WTC11 (cell line): ENCODE data around the gene PRPF40A. TPM values are rescaled to one million over a fixed set of nuclear protein-coding genes. Genes with fewer than 3 reads are reported as not detected.

ENCODE experiments used
- ATAC-seq: fragments of 200-7000 bp; cut with Tn5 transposase; 2 replicates; pipeline ENCODE4 v1.10.0; 2021; ENCODE audit warnings: mild to moderate bottlenecking, moderate library complexity
- CTCF ChIA-PET: fragments of 300-600 bp; sonication (Branson Sonifier 250); formaldehyde crosslinking; loops from one replicate; lab custom pipeline; 2021; ENCODE audit warnings: antibody characterized with exemption; lab: Charles Lee
- POLR2A ChIA-PET: fragments of 350-600 bp; sonication (Branson Sonifier 250); formaldehyde crosslinking; loops from one replicate; lab custom pipeline; 2021; ENCODE audit warnings: antibody characterized with exemption; lab: Charles Lee
- DNase-seq: peaks from one replicate; pipeline ENCODE4 v3.0.0; 2021; ENCODE audit warnings: low spot score
- H3K27ac Mint-ChIP-seq: 2 replicates; pipeline ENCODE4 v1.8.0; 2021; ENCODE audit warnings: mixed read lengths
- H3K27me3 Mint-ChIP-seq: 2 replicates; pipeline ENCODE4 v1.8.0; 2021; ENCODE audit warnings: low read depth, mild to moderate bottlenecking, moderate library complexity, mixed read lengths
- H3K36me3 Mint-ChIP-seq: 2 replicates; pipeline ENCODE4 v1.8.0; 2021; ENCODE audit warnings: mixed read lengths
- H3K4me1 Mint-ChIP-seq: 2 replicates; pipeline ENCODE4 v1.8.0; 2022; ENCODE audit warnings: mixed read lengths
- H3K4me3 Mint-ChIP-seq: 2 replicates; pipeline ENCODE4 v1.8.0; 2021; ENCODE audit warnings: mild to moderate bottlenecking, moderate library complexity, mixed read lengths
- H3K9me3 Mint-ChIP-seq: 2 replicates; pipeline ENCODE4 v1.8.0; 2021; ENCODE audit warnings: mixed read lengths
- CBFB ChIP-seq: sonication (generic); formaldehyde crosslinking; IDR thresholded peaks from 2 replicates; pipeline ENCODE4 v1.8.1; 2022; ENCODE audit warnings: mild to moderate bottlenecking, low read depth, missing genetic modification reagents
- RELA ChIP-seq: sonication (generic); formaldehyde crosslinking; IDR thresholded peaks from 2 replicates; pipeline ENCODE4 v1.8.1; 2022; ENCODE audit warnings: missing genetic modification reagents, mild to moderate bottlenecking, borderline replicate concordance
- ZNF232 ChIP-seq: sonication (generic); formaldehyde crosslinking; IDR thresholded peaks from 2 replicates; pipeline ENCODE4 v1.8.0; 2022; ENCODE audit warnings: mild to moderate bottlenecking, missing genetic modification reagents
- ZNF396 ChIP-seq: fragments of 250-450 bp; sonication (Bioruptor Pico); IDR thresholded peaks from 2 replicates; pipeline ENCODE4 v1.8.0; 2021; ENCODE audit warnings: mild to moderate bottlenecking, moderate library complexity, borderline replicate concordance
- total RNA-seq: library from RNA; stranded (reverse); gene quantifications from 3 replicates; pipeline ENCODE4 v1.2.3, GENCODE V29; 2021
- TF ChIP-seq, protein P1 (sequence below): sonication (generic); formaldehyde crosslinking; IDR thresholded peaks from 2 replicates; pipeline ENCODE4 v1.8.0; 2023; ENCODE audit warnings: missing genetic modification reagents, mild to moderate bottlenecking, borderline replicate concordance
- TF ChIP-seq, protein P2 (sequence below): sonication (generic); formaldehyde crosslinking; IDR thresholded peaks from 2 replicates; pipeline ENCODE4 v1.8.0; 2022; ENCODE audit warnings: mild to moderate bottlenecking, missing genetic modification reagents
- TF ChIP-seq, protein P3 (sequence below): sonication (generic); formaldehyde crosslinking; IDR thresholded peaks from 2 replicates; pipeline ENCODE4 v1.8.1; 2022; ENCODE audit warnings: low read depth, missing genetic modification reagents, borderline replicate concordance
- TF ChIP-seq, protein P4 (sequence below): sonication (generic); formaldehyde crosslinking; IDR thresholded peaks from 2 replicates; pipeline ENCODE4 v1.8.1; 2023; ENCODE audit warnings: mild to moderate bottlenecking, missing genetic modification reagents, moderate library complexity
- TF ChIP-seq, protein P5 (sequence below): fragments of 250-450 bp; sonication (Bioruptor Pico); conservative IDR thresholded peaks from 2 replicates; pipeline ENCODE4 v1.9.0; 2021; ENCODE audit warnings: mild to moderate bottlenecking
- TF ChIP-seq, protein P6 (sequence below): sonication (generic); formaldehyde crosslinking; IDR thresholded peaks from 2 replicates; pipeline ENCODE4 v1.8.0; 2022; ENCODE audit warnings: mild to moderate bottlenecking, missing genetic modification reagents
- TF ChIP-seq, protein P7 (sequence below): sonication (generic); formaldehyde crosslinking; IDR thresholded peaks from 2 replicates; pipeline ENCODE4 v1.8.0; 2022; ENCODE audit warnings: mild to moderate bottlenecking, missing genetic modification reagents

PRPF40A gene
- total RNA-seq, 1 experiment from 2014 or later = 189 TPM

DNA sequence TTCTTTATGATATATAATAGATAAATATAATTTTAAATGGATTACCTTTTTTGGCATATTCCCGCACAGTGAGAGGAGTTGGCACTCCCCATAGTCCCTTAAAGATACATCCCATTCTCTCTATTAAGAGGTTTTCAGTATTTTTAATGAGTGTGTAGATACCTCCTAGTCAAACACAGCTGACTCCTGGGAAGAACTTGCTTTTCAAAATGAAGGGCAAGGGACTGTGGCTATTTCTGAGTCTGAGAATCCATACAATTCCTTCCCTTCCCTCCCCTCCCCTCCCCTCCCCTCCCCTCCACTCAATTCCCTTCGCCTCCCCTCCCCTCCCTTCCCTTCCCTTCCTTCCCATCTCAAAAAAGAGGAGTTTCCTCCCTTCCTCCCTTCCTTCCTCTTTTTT lies 93.5 kb downstream of the PRPF40A start (continued):
- TF ChIP-seq, protein P1, sequence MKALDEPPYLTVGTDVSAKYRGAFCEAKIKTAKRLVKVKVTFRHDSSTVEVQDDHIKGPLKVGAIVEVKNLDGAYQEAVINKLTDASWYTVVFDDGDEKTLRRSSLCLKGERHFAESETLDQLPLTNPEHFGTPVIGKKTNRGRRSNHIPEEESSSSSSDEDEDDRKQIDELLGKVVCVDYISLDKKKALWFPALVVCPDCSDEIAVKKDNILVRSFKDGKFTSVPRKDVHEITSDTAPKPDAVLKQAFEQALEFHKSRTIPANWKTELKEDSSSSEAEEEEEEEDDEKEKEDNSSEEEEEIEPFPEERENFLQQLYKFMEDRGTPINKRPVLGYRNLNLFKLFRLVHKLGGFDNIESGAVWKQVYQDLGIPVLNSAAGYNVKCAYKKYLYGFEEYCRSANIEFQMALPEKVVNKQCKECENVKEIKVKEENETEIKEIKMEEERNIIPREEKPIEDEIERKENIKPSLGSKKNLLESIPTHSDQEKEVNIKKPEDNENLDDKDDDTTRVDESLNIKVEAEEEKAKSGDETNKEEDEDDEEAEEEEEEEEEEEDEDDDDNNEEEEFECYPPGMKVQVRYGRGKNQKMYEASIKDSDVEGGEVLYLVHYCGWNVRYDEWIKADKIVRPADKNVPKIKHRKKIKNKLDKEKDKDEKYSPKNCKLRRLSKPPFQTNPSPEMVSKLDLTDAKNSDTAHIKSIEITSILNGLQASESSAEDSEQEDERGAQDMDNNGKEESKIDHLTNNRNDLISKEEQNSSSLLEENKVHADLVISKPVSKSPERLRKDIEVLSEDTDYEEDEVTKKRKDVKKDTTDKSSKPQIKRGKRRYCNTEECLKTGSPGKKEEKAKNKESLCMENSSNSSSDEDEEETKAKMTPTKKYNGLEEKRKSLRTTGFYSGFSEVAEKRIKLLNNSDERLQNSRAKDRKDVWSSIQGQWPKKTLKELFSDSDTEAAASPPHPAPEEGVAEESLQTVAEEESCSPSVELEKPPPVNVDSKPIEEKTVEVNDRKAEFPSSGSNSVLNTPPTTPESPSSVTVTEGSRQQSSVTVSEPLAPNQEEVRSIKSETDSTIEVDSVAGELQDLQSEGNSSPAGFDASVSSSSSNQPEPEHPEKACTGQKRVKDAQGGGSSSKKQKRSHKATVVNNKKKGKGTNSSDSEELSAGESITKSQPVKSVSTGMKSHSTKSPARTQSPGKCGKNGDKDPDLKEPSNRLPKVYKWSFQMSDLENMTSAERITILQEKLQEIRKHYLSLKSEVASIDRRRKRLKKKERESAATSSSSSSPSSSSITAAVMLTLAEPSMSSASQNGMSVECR (CRISPR knock-in tag) = no peak
- TF ChIP-seq, protein P2, sequence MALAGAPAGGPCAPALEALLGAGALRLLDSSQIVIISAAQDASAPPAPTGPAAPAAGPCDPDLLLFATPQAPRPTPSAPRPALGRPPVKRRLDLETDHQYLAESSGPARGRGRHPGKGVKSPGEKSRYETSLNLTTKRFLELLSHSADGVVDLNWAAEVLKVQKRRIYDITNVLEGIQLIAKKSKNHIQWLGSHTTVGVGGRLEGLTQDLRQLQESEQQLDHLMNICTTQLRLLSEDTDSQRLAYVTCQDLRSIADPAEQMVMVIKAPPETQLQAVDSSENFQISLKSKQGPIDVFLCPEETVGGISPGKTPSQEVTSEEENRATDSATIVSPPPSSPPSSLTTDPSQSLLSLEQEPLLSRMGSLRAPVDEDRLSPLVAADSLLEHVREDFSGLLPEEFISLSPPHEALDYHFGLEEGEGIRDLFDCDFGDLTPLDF = no peak
- TF ChIP-seq, protein P3, sequence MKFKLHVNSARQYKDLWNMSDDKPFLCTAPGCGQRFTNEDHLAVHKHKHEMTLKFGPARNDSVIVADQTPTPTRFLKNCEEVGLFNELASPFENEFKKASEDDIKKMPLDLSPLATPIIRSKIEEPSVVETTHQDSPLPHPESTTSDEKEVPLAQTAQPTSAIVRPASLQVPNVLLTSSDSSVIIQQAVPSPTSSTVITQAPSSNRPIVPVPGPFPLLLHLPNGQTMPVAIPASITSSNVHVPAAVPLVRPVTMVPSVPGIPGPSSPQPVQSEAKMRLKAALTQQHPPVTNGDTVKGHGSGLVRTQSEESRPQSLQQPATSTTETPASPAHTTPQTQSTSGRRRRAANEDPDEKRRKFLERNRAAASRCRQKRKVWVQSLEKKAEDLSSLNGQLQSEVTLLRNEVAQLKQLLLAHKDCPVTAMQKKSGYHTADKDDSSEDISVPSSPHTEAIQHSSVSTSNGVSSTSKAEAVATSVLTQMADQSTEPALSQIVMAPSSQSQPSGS (CRISPR knock-in tag) = no peak
- TF ChIP-seq, all 79 proteins: peak for 0

DNA sequence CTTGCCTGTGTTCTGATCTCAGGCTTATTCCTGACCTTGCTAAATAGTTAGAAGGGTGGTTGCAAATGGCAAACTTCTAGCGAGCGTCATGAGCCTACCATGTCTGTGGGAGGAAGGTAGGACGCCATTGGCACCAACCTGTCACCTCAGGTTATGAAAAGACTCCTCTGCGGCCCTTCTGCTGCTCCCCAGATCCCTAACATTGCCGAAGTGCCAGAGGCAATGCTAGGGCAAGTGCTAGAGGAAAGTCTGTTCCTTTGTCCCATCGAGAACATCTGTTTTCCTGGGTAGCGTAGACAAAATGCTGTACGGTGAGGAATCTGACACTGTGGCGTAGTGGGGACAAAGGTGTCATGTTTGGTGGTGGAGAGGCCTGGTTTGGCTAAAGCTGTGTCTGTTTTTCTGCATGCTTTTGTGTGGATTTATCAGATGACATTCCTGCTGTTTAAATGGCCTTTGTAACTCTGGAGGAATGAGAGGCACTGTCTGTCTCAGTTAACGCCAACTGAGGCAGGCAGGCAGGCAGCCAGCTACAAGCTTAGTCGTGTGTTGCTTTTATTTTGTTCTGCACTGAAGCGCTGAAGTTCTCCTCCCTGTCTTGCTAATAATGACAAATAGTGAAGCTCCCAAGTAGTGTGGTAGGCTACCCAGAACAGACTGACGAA lies 94.1 kb downstream of the PRPF40A start:
- H3K36me3 Mint-ChIP-seq = peaks cover 31% of the 10 kb centered on the region
- POLR2A ChIA-PET = interaction anchor here (0.5 kb wide), 1 partner anchor 410 kb away, joined by 4 read pairs; no protein-coding TSS in a partner anchor
- ATAC-seq (no peak), DNase-seq (no peak)
- H3K27ac Mint-ChIP-seq = peak overlapping the region; percentile 44; the same call in 1 of the 2 replicates
- no peak overlapping the region for H3K4me3 Mint-ChIP-seq
- CTCF ChIA-PET = no interaction called here
- H3K27me3 Mint-ChIP-seq = no peaks in the 10 kb centered on the region
- no peaks in the 10 kb centered on the region for H3K9me3 Mint-ChIP-seq
- TF ChIP-seq, protein P4, sequence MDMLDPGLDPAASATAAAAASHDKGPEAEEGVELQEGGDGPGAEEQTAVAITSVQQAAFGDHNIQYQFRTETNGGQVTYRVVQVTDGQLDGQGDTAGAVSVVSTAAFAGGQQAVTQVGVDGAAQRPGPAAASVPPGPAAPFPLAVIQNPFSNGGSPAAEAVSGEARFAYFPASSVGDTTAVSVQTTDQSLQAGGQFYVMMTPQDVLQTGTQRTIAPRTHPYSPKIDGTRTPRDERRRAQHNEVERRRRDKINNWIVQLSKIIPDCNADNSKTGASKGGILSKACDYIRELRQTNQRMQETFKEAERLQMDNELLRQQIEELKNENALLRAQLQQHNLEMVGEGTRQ (CRISPR knock-in tag) = no peak
- TF ChIP-seq CBFB (CRISPR knock-in tag) (no peak), ZNF396 (CRISPR knock-in tag) (no peak), RELA (no peak), ZNF232 (CRISPR knock-in tag) (no peak)
- TF ChIP-seq, protein P5, sequence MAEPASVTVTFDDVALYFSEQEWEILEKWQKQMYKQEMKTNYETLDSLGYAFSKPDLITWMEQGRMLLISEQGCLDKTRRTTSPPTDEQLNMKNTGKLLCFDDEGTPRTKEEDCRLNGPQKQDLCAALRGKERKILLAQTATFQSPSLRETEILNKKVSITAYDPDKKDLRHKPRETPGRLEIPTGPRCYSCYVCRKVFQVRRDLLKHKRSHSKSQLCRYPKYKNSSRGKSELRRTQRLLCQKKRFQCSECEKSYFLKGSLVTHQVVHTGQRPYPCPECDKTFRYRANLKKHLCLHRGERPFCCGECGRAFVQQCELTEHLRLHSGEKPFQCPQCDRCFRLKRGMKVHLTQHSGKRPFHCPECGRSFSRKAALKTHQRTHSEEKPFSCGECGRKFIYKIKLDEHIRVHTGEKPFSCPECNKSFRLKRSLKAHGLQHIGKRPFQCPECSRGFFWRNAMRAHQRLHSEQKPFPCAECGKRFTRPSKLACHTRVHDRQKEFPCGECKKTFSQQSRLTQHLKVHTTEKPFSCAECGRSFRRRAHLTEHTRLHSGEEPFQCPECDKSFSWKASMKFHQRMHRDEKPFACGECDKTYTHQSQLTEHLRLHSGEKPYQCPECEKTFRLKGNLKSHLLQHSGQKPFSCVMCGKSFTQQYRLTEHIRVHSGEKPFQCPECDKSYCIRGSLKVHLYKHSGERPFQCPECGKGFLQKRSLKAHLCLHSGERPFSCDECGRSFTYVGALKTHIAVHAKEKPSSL (CRISPR knock-in tag) = no peak
- TF ChIP-seq, protein P6, sequence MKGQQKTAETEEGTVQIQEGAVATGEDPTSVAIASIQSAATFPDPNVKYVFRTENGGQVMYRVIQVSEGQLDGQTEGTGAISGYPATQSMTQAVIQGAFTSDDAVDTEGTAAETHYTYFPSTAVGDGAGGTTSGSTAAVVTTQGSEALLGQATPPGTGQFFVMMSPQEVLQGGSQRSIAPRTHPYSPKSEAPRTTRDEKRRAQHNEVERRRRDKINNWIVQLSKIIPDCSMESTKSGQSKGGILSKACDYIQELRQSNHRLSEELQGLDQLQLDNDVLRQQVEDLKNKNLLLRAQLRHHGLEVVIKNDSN (CRISPR knock-in tag) = no peak
- TF ChIP-seq, protein P7, sequence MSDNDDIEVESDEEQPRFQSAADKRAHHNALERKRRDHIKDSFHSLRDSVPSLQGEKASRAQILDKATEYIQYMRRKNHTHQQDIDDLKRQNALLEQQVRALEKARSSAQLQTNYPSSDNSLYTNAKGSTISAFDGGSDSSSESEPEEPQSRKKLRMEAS (CRISPR knock-in tag) = no peak
- no peaks in the 10 kb centered on the region for H3K4me1 Mint-ChIP-seq
